ENCODE results near the gene ZBTB7A.

GRCh38 chr19:4069331-4069959 is 2.7 kb upstream of the ZBTB7A start:
- no peak for TF ChIP-seq EZH2 (IDR thresholded peaks at IDR 0.05; ENCODE audit: insufficient read depth, poor library complexity, severe bottlenecking)
- TF ChIP-seq EZH2phosphoT487 (IDR thresholded peaks at IDR 0.05; ENCODE audit: insufficient read depth, low read depth), result no peak
